ENCODE data around the gene MT1G.
"Not testable (repeated sequence)": the region's sequence is repeated elsewhere in the genome, so short reads cannot be mapped to it uniquely, and the experiment has no call there.

Gene MT1G

GRCh38 chr16:56621665-56622445 lies 46.0 kb downstream of the MT1G start:
- DNase-seq (ENCODE audit: low read depth, low spot score) = not testable (repeated sequence)

DNA sequence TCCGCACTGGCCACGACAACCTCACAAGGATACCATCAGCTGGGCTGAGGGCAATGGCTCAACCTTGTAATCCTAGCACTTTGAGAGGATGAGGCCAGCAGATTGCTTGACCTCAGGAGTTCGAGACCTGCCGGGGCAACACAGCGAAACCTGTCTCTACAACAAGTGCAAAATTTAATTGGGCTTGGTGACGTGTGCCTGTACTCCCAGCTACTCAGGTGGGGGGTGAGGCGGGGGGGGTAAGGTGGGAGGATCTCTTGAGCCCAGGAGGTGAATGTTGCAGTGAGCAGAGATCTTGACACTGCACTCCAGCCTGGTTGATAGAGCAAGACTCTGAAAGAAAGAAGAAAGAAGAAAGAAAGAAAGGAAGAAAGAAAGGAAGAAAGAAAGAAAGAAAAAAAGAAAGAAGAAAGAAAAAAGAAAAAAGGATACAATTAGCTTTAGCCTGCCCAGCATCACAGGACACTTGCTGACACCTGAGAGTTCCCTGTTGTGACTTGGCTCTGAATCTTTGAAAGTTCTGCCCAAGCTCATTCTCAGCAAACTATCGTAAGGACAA lies 47.4 kb downstream of the MT1G start:
- no peak for DNase-seq (ENCODE audit: low read depth, low spot score)

GRCh38 chr16:56618138-56618537 lies 49.7 kb downstream of the MT1G start:
- DNase-seq (ENCODE audit: low read depth, low spot score) = no peak

DNA sequence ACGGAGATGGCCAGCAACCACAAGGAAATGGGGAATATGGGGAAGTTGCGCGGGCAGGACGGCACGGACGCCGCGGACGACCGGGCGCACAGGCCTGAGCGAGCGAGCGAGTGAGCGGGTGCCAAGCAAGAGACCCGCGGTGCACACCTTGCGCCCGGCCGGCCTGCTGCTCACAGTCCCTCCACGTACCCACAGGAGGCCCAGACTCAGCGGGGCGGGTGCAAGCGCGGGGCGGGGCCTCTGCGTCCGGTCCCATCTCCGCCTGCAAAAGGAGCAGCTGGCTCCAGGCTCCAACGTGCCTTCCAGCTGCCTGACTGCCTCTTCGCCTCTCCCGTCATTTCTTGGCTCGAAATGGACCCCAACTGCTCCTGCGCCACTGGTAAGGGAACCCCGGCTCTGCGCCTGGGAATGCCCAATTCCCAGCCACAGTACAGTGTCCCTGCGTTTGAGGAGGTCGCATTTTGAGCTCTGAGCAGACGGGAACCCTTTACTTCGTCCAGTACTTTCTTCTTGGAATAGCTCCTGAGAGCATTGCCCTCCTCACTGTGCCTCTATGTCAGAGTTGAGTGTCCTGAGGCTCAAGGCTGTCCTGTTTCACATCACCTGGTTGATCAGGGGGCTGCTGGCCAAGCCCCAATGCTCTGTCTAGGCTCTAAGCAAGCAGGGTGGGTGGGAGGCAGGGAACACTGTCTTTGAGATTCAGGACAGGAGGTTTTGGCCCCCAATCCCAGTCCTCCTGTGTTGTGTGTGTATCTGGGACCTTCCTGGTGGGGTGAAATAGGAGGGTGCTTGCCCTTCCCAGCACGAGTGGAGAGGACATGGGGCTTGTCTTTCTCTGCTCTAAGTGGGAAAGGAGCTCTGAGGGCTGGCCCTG lies 50.4 kb downstream of the MT1G start:
- no peak for DNase-seq (ENCODE audit: low read depth, low spot score)

Measured in activated CD4-positive, CD25-positive, alpha-beta regulatory T cell treated with anti-CD3 and anti-CD28 coated beads, Interleukin-2, amount 50 U/mL, for 16 hours (primary cell).